ENCODE measurements around the gene GLIS1. TPM values are rescaled to one million over a fixed set of nuclear protein-coding genes. Genes with fewer than 3 reads are reported as not detected.

GLIS1 gene
- total RNA-seq, 2 experiments from 2014 or later: not detected

DNA sequence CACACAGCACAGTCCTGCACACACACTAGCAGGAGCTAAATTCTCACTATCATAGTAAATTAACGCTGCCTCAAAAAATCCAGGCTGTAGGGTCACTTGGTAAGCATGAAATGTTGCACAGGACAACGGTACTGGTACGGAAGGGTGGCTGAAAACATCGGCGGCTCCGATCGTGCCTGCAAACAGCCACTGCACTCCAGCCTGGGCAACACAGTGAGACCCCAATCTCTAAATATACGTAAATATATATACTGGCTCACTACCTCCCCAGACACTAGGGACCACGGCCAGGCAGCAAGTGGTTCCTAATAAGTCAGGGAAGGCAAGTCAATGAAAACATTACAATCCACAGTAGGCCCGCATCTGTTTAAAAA lies 44.3 kb downstream of the GLIS1 start:
- ChIA-PET POLR2A (no interaction called here), CTCF (no interaction called here)
- no peak for DNase-seq
- peaks cover 2% of the 10 kb centered on the region for H3K4me1 Mint-ChIP-seq
- no peak overlapping the region for H3K27ac Mint-ChIP-seq
- no peaks in the 10 kb centered on the region for H3K9me3 Mint-ChIP-seq
- H3K4me3 Mint-ChIP-seq: no peak overlapping the region
- peaks cover 7% of the 10 kb centered on the region for H3K27me3 Mint-ChIP-seq
- no peaks in the 10 kb centered on the region for H3K36me3 Mint-ChIP-seq (ENCODE audit: low read depth)

- no peak for DNase-seq
- Mint-ChIP-seq H3K27ac (no peak overlapping the region), H3K4me1 (peaks cover 2% of the 10 kb centered on the region), H3K36me3 (ENCODE audit: low read depth) (no peaks in the 10 kb centered on the region), H3K4me3 (no peak overlapping the region), H3K9me3 (no peaks in the 10 kb centered on the region), H3K27me3 (peaks cover 7% of the 10 kb centered on the region)
- ChIA-PET CTCF (interaction anchor here (0.6 kb wide), 1 partner anchor 8 kb away, joined by 3 read pairs; no protein-coding TSS in a partner anchor), POLR2A (no interaction called here)
Observed at GRCh38 chr1:53693773-53694717, 44.9 kb downstream of the GLIS1 start.

DNA sequence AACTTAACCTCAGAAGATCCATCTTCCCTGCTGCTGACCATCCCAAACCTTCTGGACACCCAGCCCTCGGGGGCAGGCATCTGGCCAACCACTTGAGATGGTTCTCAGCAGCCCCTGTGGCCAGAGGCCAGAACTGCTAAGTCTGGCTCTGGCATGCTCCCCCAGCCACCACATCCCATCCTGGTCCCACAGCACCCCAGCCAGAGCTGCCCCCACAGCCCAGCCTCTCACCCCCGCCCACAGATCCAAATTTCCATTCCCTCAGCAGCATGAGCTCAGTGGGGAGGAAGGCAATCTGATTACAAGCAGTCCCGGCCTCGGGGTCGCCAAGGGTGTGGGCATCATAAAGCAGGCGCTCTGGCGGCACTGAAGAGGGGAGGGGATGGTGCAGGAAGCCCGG lies 45.6 kb downstream of the GLIS1 start:
- POLR2A ChIA-PET: no interaction called here
- Mint-ChIP-seq H3K4me1 (peaks cover 2% of the 10 kb centered on the region), H3K36me3 (ENCODE audit: low read depth) (no peaks in the 10 kb centered on the region), H3K9me3 (no peaks in the 10 kb centered on the region), H3K27ac (no peak overlapping the region), H3K4me3 (no peak overlapping the region), H3K27me3 (peaks cover 7% of the 10 kb centered on the region)
- CTCF ChIA-PET: no interaction called here
- DNase-seq: no peak

GRCh38 chr1:53691326-53691725 lies 47.6 kb downstream of the GLIS1 start:
- peaks cover 5% of the 10 kb centered on the region for H3K27me3 Mint-ChIP-seq
- H3K36me3 Mint-ChIP-seq (ENCODE audit: low read depth): no peaks in the 10 kb centered on the region
- no peaks in the 10 kb centered on the region for H3K9me3 Mint-ChIP-seq
- no peaks in the 10 kb centered on the region for H3K4me1 Mint-ChIP-seq
- DNase-seq: no peak
- H3K27ac Mint-ChIP-seq: no peak overlapping the region
- POLR2A ChIA-PET: no interaction called here
- CTCF ChIA-PET: interaction anchor here (1.2 kb wide), 1 partner anchor 33 kb away, joined by 4 read pairs; no protein-coding TSS in a partner anchor
- H3K4me3 Mint-ChIP-seq: no peak overlapping the region

DNA sequence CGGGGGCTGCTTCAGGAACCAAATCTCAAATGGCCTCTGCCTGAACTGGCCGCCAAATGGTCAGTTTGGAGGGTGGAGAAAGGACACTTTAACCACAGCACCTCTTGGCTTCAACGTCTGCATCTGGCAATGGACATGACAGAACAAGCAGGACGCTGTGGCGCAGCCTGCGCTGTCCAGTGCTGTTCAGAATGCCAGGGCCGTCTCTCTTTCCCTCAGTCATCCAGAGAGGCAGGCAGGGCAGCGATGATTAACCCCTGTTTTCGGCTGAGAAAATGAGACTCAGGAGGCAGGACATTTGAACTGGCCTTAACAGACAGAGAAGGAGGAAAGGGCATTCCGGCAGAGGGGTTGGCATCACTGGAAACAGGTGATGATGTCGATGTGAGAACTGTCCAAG lies 48.6 kb downstream of the GLIS1 start:
- Mint-ChIP-seq H3K36me3 (ENCODE audit: low read depth) (no peaks in the 10 kb centered on the region), H3K27me3 (peaks cover 10% of the 10 kb centered on the region), H3K4me1 (no peaks in the 10 kb centered on the region), H3K9me3 (no peaks in the 10 kb centered on the region), H3K4me3 (no peak overlapping the region), H3K27ac (no peak overlapping the region)
- DNase-seq: no peak
- ChIA-PET POLR2A (no interaction called here), CTCF (no interaction called here)

DNA sequence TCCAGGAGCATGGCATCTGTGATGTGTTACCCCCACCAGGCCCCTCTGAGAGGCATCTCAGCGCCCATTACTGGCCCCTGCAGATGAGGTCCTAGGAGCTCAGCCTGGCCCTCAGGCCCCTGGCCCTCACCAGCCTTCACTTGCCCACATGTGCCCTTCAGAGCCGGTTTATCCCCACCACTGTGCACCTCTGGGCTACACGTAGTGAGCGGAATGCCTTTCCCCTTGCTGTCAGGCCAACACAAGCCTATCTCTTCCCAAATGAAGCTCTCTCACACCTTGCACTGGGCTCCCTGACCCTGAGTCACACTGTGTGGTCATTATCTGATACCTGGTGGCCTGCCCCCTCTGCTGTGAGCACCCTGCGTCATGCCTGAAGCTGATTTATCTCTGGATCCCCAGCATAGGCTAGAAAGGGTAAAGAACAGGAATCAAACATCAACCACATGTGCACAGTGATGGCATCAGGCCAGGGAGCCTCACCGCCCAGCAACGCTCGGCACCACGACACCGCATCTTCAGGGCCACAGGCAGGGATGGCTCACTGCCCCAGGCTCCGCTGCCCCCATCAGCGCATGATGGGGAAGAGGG lies 49.1 kb downstream of the GLIS1 start:
- no peak overlapping the region for H3K4me3 Mint-ChIP-seq
- peaks cover 10% of the 10 kb centered on the region for H3K27me3 Mint-ChIP-seq
- no peaks in the 10 kb centered on the region for H3K36me3 Mint-ChIP-seq (ENCODE audit: low read depth)
- no peaks in the 10 kb centered on the region for H3K9me3 Mint-ChIP-seq
- no peak for DNase-seq
- no peaks in the 10 kb centered on the region for H3K4me1 Mint-ChIP-seq
- CTCF ChIA-PET: interaction anchor here (0.6 kb wide), 1 partner anchor 114 kb away, joined by 4 read pairs; no protein-coding TSS in a partner anchor
- no peak overlapping the region for H3K27ac Mint-ChIP-seq
- POLR2A ChIA-PET: no interaction called here

- H3K27ac Mint-ChIP-seq: no peak overlapping the region
- CTCF ChIA-PET: interaction anchor here (0.6 kb wide), 1 partner anchor 114 kb away, joined by 4 read pairs; no protein-coding TSS in a partner anchor
- no peaks in the 10 kb centered on the region for H3K9me3 Mint-ChIP-seq
- no peaks in the 10 kb centered on the region for H3K36me3 Mint-ChIP-seq (ENCODE audit: low read depth)
- no peak overlapping the region for H3K4me3 Mint-ChIP-seq
- no peaks in the 10 kb centered on the region for H3K4me1 Mint-ChIP-seq
- POLR2A ChIA-PET: no interaction called here
- DNase-seq: no peak
- peaks cover 10% of the 10 kb centered on the region for H3K27me3 Mint-ChIP-seq
Observed at GRCh38 chr1:53689223-53689622, 49.7 kb downstream of the GLIS1 start.

- H3K9me3 Mint-ChIP-seq: no peaks in the 10 kb centered on the region
Observed at GRCh38 chr1:53688381-53689102, 50.4 kb downstream of the GLIS1 start.

DNA sequence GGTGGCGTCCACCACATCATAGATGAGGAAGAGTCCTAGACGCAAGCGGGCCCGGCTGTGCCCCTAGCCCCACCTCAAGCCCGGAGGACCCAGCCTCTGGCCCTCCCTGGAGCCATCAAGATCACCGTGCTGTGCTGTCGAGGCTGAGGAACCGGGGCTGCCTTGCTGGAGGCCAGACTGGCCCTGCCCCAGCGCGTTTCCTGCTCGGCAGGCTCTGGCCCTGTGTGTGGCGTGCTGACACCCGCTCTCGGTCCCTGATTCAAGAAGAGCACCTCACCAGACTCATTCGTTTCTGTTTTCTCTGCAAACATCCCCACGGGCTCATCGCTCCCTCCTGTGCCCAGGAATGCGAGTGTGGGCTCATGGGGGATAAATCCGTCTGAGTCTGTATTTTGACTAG lies 51.1 kb downstream of the GLIS1 start:
- Mint-ChIP-seq H3K27ac (no peak overlapping the region), H3K4me1 (no peaks in the 10 kb centered on the region), H3K36me3 (ENCODE audit: low read depth) (no peaks in the 10 kb centered on the region), H3K9me3 (no peaks in the 10 kb centered on the region), H3K27me3 (peaks cover 12% of the 10 kb centered on the region), H3K4me3 (no peak overlapping the region)
- POLR2A ChIA-PET: no interaction called here
- DNase-seq: no peak
- CTCF ChIA-PET: no interaction called here

More at GRCh38 chr1:53688381-53689102, 50.4 kb downstream of the GLIS1 start:
- H3K36me3 Mint-ChIP-seq (ENCODE audit: low read depth): no peaks in the 10 kb centered on the region
- H3K4me1 Mint-ChIP-seq: no peaks in the 10 kb centered on the region
- H3K4me3 Mint-ChIP-seq: no peak overlapping the region
- no peak for DNase-seq
- no peak overlapping the region for H3K27ac Mint-ChIP-seq
- H3K27me3 Mint-ChIP-seq: peaks cover 11% of the 10 kb centered on the region
- ChIA-PET CTCF (no interaction called here), POLR2A (no interaction called here)

DNA sequence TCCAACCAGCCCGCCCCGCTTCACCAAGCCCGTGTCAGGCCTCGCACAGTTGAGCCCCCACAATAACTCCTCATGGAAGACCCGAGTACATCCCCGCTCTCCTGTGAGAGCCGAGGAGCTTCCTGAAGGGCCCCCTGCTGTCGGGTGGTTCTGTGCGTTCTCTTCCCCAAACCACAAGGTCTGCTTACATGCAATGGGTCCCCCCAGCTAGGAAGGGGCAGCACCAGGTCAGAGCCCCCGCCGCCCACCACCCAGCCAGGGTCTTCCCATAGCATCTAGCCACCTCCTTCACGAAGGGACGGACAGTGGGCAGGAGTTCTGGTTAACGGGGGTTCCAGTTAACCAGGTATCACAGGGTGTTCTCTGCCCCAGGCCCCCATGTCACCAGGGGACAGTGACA lies 51.5 kb downstream of the GLIS1 start:
- POLR2A ChIA-PET: no interaction called here
- CTCF ChIA-PET: no interaction called here
- Mint-ChIP-seq H3K4me1 (no peaks in the 10 kb centered on the region), H3K4me3 (no peak overlapping the region), H3K27ac (no peak overlapping the region), H3K36me3 (ENCODE audit: low read depth) (no peaks in the 10 kb centered on the region), H3K9me3 (no peaks in the 10 kb centered on the region), H3K27me3 (peaks cover 14% of the 10 kb centered on the region)
- DNase-seq: no peak

- H3K27me3 Mint-ChIP-seq: peaks cover 14% of the 10 kb centered on the region
- H3K4me3 Mint-ChIP-seq: no peak overlapping the region
- no peaks in the 10 kb centered on the region for H3K9me3 Mint-ChIP-seq
- ChIA-PET POLR2A (no interaction called here), CTCF (no interaction called here)
- no peak for DNase-seq
- H3K36me3 Mint-ChIP-seq (ENCODE audit: low read depth): no peaks in the 10 kb centered on the region
- no peak overlapping the region for H3K27ac Mint-ChIP-seq
- peaks cover 2% of the 10 kb centered on the region for H3K4me1 Mint-ChIP-seq
Observed at GRCh38 chr1:53686965-53687267, 52.0 kb downstream of the GLIS1 start.

GRCh38 chr1:53686091-53686964 lies 52.6 kb downstream of the GLIS1 start:
- DNase-seq: no peak
- Mint-ChIP-seq H3K4me1 (peaks cover 4% of the 10 kb centered on the region), H3K27ac (no peak overlapping the region), H3K4me3 (no peak overlapping the region), H3K9me3 (no peaks in the 10 kb centered on the region), H3K27me3 (peaks cover 11% of the 10 kb centered on the region), H3K36me3 (ENCODE audit: low read depth) (no peaks in the 10 kb centered on the region)
- ChIA-PET CTCF (interaction anchor here (0.7 kb wide), 2 partner anchors 8 to 12 kb away, joined by 3 read pairs; no protein-coding TSS in a partner anchor), POLR2A (no interaction called here)
